IMR-90 (cell line): ENCODE results near the gene FFAR2.

Source experiments
- CEBPB ChIP-seq: IDR thresholded peaks from 2 replicates; pipeline ENCODE4 v1.6.1; 2012; ENCODE audit warnings: low read depth, low read length, improper control_type of control experiment
- CTCF ChIP-seq: conservative IDR thresholded peaks from 2 replicates; pipeline ENCODE4 v1.5.1; 2012; ENCODE audit warnings: mild to moderate bottlenecking, low read depth, low read length, improper control_type of control experiment
- FOS ChIP-seq: fragments of 150-350 bp; IDR thresholded peaks from 2 replicates; pipeline ENCODE4 v1.6.1; 2016; ENCODE audit warnings: low read depth, low read length
- MAZ ChIP-seq: IDR thresholded peaks from 2 replicates; pipeline ENCODE4 v1.6.1; 2012; ENCODE audit warnings: low read depth, mild to moderate bottlenecking, low read length, improper control_type of control experiment, moderate library complexity, borderline replicate concordance
- POLR2A ChIP-seq: IDR thresholded peaks from 2 replicates; pipeline ENCODE4 v1.6.1; 2012; ENCODE audit warnings: mild to moderate bottlenecking, low read depth, low read length
- RAD21 ChIP-seq: IDR thresholded peaks from 2 replicates; pipeline ENCODE4 v1.6.1; 2012; ENCODE audit warnings: low read length, improper control_type of control experiment

- TF ChIP-seq POLR2A, result no peak
- TF ChIP-seq CTCF, result no peak
- no peak for TF ChIP-seq CEBPB
- TF ChIP-seq MAZ, result no peak
- no peak for TF ChIP-seq RAD21
- no peak for TF ChIP-seq FOS
Observed at GRCh38 chr19:35416331-35416730, 31.7 kb upstream of the FFAR2 start.
